WI38 (cell line): Measurements from ENCODE around the gene TXNRD3.
A peak's percentile ranks its signal among the peaks of the same experiment; 100 is the strongest.

ENCODE experiments used
- H3K4me3 ChIP-seq: 2 replicates; pipeline ENCODE4 v1.5.1; 2011; ENCODE audit warnings: low read depth, mild to moderate bottlenecking, control low read depth, low read length
- CTCF ChIP-seq: IDR thresholded peaks from 2 replicates; pipeline ENCODE4 v1.5.1; 2012; ENCODE audit warnings: low read depth, mild to moderate bottlenecking, control low read depth, low read length

Gene TXNRD3

DNA sequence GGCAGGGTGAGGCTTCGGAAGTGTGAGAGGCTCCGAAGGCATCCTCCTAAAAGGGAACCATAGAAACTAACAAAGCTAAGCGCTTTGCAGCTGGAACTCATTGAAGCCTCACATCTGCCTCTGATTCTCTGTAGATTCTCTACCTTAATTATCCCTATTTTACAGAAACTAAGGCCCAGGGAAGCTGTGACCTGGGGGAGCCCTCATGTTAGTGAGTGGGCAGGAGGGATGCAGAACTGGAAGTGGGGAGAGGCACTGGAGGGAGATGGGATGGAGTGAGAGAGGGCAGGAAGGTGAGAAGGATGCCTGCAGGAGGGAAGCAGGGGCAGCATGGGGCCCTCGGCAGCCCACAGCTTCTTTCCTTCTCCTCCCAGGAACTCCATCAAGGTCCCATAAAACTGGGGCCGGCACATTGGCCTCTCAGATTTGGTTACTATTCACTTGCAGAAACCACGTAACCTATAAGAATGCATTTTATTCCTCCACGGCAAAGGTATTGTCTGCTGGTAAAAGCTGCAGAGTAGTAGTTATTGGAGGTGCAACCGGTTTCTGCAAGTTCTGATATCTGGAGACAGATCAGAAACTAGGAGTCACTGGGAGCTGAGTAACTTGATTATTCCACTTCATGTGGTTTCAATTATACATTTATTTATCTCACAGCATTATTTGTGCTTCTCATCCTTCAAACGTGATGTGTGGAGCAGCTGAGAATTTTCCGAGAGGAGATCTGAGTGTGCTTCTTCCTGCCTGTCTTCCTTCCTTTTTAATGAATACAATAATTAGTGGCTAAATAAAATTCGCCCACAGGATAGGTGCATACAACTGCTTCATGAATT, 25.1 kb upstream of the TXNRD3 start:
- H3K4me3 ChIP-seq = no peak overlapping the region
- TF ChIP-seq CTCF = no peak

DNA sequence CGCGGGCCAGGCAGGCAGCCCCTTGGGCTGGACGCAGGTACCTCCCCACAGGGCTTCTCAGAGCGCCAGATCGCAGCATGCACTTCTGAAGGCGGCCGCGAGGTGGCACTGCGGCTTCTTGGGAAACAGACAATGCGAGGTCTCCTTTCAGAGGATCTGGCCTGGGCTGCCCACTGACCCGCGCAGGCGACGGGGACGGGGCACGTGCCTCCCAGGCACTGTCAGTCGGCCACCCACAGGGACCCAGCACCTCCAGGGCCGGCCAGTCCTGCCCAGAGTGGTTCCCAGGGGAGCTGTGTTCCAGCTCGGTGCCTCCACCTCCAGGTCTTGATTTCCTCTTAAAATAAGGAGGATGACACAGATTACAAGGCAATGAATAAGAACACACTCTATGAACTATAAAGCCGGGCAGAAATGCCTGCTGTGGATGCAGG, 24.4 kb upstream of the TXNRD3 start:
- peak; percentile 91 for TF ChIP-seq CTCF
- no peak overlapping the region for H3K4me3 ChIP-seq

DNA sequence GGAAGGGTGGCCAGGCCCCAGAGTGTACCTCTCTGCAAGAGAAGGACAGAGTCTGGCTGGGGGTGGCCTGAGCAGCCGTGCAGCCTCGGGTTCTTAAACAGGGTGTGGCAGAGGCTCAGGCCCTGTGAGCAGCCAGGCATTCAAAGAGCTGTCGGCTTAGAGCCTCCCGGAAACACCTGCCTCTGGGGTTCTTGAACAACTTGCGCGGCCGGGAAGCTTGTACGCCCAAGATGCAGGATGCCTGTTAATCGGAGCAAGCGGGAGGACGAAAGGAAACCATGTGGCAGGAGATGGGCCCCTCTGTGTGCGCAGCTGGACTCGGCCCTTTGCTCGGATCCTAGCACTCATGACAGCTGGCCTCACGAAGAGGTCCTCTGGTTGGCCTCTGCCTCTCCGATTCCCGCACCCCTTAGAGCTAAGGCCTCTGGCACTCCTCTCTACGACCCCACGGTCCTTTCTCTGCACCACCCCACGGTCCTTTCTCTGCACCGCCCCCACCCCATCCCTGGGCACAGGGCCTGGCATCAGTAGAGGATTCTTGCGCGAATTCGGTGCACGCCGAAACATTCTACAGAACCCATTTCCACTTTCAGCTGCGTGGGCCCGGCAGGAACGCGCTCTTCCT, 23.9 kb upstream of the TXNRD3 start:
- TF ChIP-seq CTCF = no peak
- no peak overlapping the region for H3K4me3 ChIP-seq

GRCh38 chr3:126677862-126678503, 23.1 kb upstream of the TXNRD3 start:
- H3K4me3 ChIP-seq = no peak overlapping the region
- no peak for TF ChIP-seq CTCF

DNA sequence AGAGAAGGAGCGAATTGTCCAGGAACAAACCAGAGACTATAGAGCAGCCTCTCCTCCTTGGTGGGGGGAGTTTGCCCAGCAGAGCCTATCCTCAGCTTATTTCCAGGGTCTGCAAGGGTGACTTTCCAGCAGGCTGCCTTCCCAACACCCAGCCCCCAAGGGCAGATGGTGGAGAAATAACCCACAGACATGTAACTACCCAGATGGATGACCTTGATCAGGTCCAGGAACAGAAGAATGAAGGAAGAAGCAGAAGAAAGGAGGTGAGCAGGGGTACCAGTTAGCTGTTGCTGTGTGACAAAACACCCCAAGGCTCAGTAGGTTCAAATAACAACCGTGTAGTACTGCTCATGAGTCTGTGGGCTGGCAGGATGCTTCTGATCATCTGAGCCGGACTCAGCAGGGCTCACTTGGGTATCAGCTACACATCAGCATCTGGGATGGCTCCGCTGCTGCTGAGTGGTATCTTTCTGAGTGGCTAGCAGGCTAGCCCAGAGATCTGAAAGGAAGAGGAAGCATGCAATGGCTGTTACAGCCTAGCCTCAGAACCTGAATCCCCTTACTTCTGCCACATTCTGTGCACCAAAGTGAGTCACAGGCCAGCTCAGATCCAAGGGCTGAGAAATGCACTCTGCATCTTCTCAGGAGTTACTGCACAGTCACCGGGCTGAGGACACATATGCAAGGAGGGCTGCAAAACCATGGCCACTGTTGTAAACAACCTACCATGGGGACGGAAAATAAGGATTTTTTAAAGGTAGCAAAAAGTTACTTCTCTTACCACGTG, 22.2 kb upstream of the TXNRD3 start:
- no peak overlapping the region for H3K4me3 ChIP-seq
- TF ChIP-seq CTCF = no peak

DNA sequence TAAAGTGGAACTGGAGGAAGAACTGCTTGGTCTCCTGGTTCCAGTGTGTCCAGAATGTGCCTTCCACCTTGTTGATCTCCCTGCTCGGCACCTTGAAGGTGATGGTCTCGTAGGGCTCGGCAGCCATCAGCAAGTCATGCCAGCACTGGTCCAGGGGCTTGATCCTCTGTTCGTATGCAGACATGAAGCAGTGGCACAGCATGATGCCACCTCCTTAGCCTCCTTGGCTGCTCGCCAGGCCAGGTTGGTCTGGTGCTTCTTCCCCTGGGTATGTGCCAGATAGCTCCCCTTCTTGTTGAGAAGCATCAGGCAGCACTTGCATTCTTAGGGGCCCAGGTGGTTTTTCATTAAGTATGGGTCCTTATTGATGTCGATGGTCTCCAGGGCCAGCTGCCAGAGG, 17.8 kb upstream of the TXNRD3 start:
- no peak for TF ChIP-seq CTCF
- no peak overlapping the region for H3K4me3 ChIP-seq
